Stomach (tissue), 4 donors: ENCODE measurements around the gene WDPCP.

Experiments
- CTCF ChIP-seq, 7 experiments: fragments of 450-650 bp in 4 of 7; fragments of 200-600 bp in 3 of 7; sonication (generic) in 3 of 7; IDR thresholded peaks; one replicate each; pipeline ENCODE4 v1.5.1; 2016 to 2019; ENCODE audit warnings: antibody characterized with exemption in 7 of 7, control low read depth in 2 of 7, mild to moderate bottlenecking in 1 of 7
- POLR2A ChIP-seq, 4 donors: fragments of 450-650 bp; IDR thresholded peaks; one replicate each; pipeline ENCODE4 v1.6.1; 2016; ENCODE audit warnings: antibody characterized with exemption in 4 of 4, control low read depth in 2 of 4, mild to moderate bottlenecking in 1 of 4, moderate library complexity in 1 of 4
- POLR2AphosphoS5 ChIP-seq, 3 donors: sonication (generic); formaldehyde crosslinking; IDR thresholded peaks; one replicate each; pipeline ENCODE4 v1.6.1; 2016; ENCODE audit warnings: antibody characterized with exemption in 3 of 3

DNA sequence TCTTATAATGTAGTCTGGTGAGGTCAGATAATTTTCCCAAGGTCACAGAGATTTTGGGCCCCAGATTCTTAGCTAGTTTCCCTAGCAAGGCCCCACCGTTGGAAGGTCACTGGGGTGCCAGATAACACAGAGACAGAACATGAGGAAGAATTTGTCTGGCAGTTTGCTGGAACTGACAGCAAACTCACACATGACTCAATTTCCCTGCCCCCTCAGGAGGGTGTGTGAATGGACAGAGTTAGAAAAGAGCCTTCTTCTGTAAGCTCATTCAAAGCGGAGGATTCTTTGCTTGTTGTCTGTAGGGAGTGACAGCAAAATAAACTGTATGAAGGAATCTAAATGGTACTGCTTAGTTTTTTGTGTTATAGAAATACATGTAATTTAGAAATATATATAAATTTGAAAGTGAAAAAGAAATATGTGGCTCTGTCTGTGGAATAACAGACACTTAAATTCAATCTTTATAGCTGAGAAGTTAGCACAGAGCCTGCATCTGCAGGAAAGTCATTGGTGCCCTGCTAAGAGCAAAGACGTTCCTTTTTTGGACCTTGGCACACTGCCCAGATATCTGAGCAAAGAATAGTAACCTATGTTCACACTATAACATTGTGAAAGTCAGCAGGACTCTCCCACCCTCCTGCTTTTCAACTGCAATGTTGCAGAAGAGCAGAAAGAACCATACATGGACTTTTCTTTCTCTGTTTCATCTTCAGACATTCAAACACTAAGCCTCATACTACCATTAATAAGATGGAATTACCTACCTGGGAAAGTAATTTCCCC, 2.5 kb upstream of the WDPCP start:
- TF ChIP-seq CTCF (IDR thresholded peaks at IDR 0.05) (no peak), POLR2AphosphoS5 (IDR thresholded peaks at IDR 0.05) (no peak), POLR2A (IDR thresholded peaks at IDR 0.05) (no peak)
